Mesenchymal stem cell (in vitro differentiated cells and primary cell): ENCODE measurements around the gene IFT57.

Experiments
- DNase-seq: peaks from one replicate; pipeline ENCODE4 v3.0.0-alpha.2; 2013
- H2AFZ ChIP-seq: one replicate; pipeline ENCODE4 v1.6.1; 2013; ENCODE audit warnings: low read depth, mild to moderate bottlenecking, control low read depth, inconsistent platforms, low read length, moderate library complexity
- H2AK5ac ChIP-seq: 2 replicates; pipeline ENCODE4 v1.6.1; 2013; ENCODE audit warnings: low read length, moderate library complexity, mild to moderate bottlenecking, inconsistent platforms; ENCODE audit not compliant: severe bottlenecking
- H2BK120ac ChIP-seq: one replicate; pipeline ENCODE4 v1.6.1; 2013; ENCODE audit warnings: low read depth, mild to moderate bottlenecking, inconsistent platforms, low read length, moderate library complexity
- H2BK12ac ChIP-seq, 2 experiments: one replicate each; pipeline ENCODE4 v1.6.1; 2013; ENCODE audit warnings: inconsistent platforms in 2 of 2, low read length in 2 of 2, mild to moderate bottlenecking in 2 of 2, moderate library complexity in 2 of 2, control low read depth in 1 of 2
- H2BK15ac ChIP-seq: one replicate; pipeline ENCODE4 v1.6.1; 2013; ENCODE audit warnings: mild to moderate bottlenecking, low read depth, inconsistent platforms; ENCODE audit not compliant: poor library complexity, severe bottlenecking
- H2BK5ac ChIP-seq: 2 replicates; pipeline ENCODE4 v1.6.1; 2013; ENCODE audit warnings: low read depth, mild to moderate bottlenecking, low read length, control low read depth, inconsistent platforms; ENCODE audit not compliant: poor library complexity, severe bottlenecking
- H3K14ac ChIP-seq, 2 experiments: one replicate each; pipeline ENCODE4 v1.6.1; 2013; ENCODE audit warnings: inconsistent platforms in 2 of 2, low read length in 2 of 2, control low read depth in 1 of 2, mild to moderate bottlenecking in 1 of 2, moderate library complexity in 1 of 2
- H3K18ac ChIP-seq, 2 experiments: one replicate each; pipeline ENCODE4 v1.6.1; 2013; ENCODE audit warnings: inconsistent platforms in 2 of 2, low read length in 2 of 2, control low read depth in 1 of 2, low read depth in 1 of 2, mild to moderate bottlenecking in 1 of 2
- H3K23ac ChIP-seq, 2 experiments: one replicate each; pipeline ENCODE4 v1.6.1; 2013; ENCODE audit warnings: inconsistent platforms in 2 of 2, low read length in 2 of 2, mild to moderate bottlenecking in 2 of 2, moderate library complexity in 2 of 2, control low read depth in 1 of 2
- H3K27ac ChIP-seq: 2 replicates; pipeline ENCODE4 v1.5.1; 2013; ENCODE audit warnings: mild to moderate bottlenecking, moderate library complexity, low read length, control low read depth, inconsistent platforms; ENCODE audit not compliant: poor library complexity, severe bottlenecking
- H3K27me3 ChIP-seq, 2 experiments: 2 replicates each; pipeline versions ENCODE4 v1.6.1 to v1.7.0; 2013; ENCODE audit warnings: low read length in 2 of 2, mild to moderate bottlenecking in 2 of 2, moderate library complexity in 2 of 2, control low read depth in 1 of 2, inconsistent platforms in 1 of 2; ENCODE audit not compliant: control insufficient read depth in 1 of 2, insufficient read depth in 1 of 2
- H3K36me3 ChIP-seq, 2 experiments: 2 replicates each; pipeline versions ENCODE4 v1.6.1 to v1.7.0; 2013; ENCODE audit warnings: low read length in 2 of 2, control low read depth in 1 of 2, inconsistent platforms in 1 of 2, low read depth in 1 of 2, mild to moderate bottlenecking in 1 of 2; ENCODE audit not compliant: insufficient read depth in 2 of 2, control insufficient read depth in 1 of 2
- H3K4ac ChIP-seq, 2 experiments: one replicate each; pipeline ENCODE4 v1.6.1; 2013; ENCODE audit warnings: inconsistent platforms in 2 of 2, low read length in 2 of 2, mild to moderate bottlenecking in 2 of 2, moderate library complexity in 2 of 2, control low read depth in 1 of 2, low read depth in 1 of 2
- H3K4me1 ChIP-seq: 2 replicates; pipeline ENCODE4 v1.6.1; 2013; ENCODE audit warnings: low read depth, low read length, control low read depth; ENCODE audit not compliant: control insufficient read depth, insufficient read depth
- H3K4me2 ChIP-seq: 2 replicates; pipeline ENCODE4 v1.6.1; 2013; ENCODE audit warnings: low read length, mild to moderate bottlenecking, inconsistent platforms; ENCODE audit not compliant: poor library complexity, severe bottlenecking
- H3K4me3 ChIP-seq, 2 experiments: 2 replicates each; pipeline versions ENCODE4 v1.5.1 to v1.7.0; 2013; ENCODE audit warnings: low read length in 2 of 2, mild to moderate bottlenecking in 2 of 2, control low read depth in 1 of 2, low read depth in 1 of 2; ENCODE audit not compliant: insufficient read depth in 1 of 2
- H3K79me1 ChIP-seq: replicated peaks from 2 replicates; pipeline ENCODE4 v1.6.1; 2013; ENCODE audit warnings: mild to moderate bottlenecking, control low read depth, low read length, inconsistent platforms; ENCODE audit not compliant: poor library complexity, severe bottlenecking
- H3K9ac ChIP-seq: 2 replicates; pipeline ENCODE4 v1.7.0; 2013; ENCODE audit warnings: mild to moderate bottlenecking, low read length, moderate library complexity
- H3K9me3 ChIP-seq: 2 replicates; pipeline ENCODE4 v1.7.0; 2013; ENCODE audit warnings: mild to moderate bottlenecking, low read length; ENCODE audit not compliant: control insufficient read depth
- H4K8ac ChIP-seq: one replicate; pipeline ENCODE4 v1.6.1; 2013; ENCODE audit warnings: inconsistent platforms, mild to moderate bottlenecking, low read length, moderate library complexity
- H4K91ac ChIP-seq: one replicate; pipeline ENCODE4 v1.6.1; 2013; ENCODE audit warnings: mild to moderate bottlenecking, low read length, inconsistent platforms
- WGBS: methylation state at CpG from one replicate; pipeline ENCODE4 v1.1.7; 2013; ENCODE audit warnings: mixed read lengths; 5-methylcytosine and 5-hydroxymethylcytosine counted together

IFT57 gene

GRCh38 chr3:108130701-108131474 lies 91.3 kb downstream of the IFT57 start:
- H3K4me1 ChIP-seq = peaks cover 6% of the 10 kb centered on the region
- no peak overlapping the region for H2BK15ac ChIP-seq
- H4K8ac ChIP-seq = no peak overlapping the region
- peak; percentile 93 for DNase-seq
- no peak overlapping the region for H2AFZ ChIP-seq
- H3K27ac ChIP-seq = peak overlapping the region; percentile 62
- H2BK12ac ChIP-seq = no peak overlapping the region
- no peaks in the 10 kb centered on the region for H3K79me1 ChIP-seq
- no peak overlapping the region for H2BK5ac ChIP-seq
- H3K9ac ChIP-seq = peak overlapping the region; percentile 70
- H3K36me3 ChIP-seq = peaks cover 0 to 2% of the 10 kb centered on the region in 2 experiments
- H3K4ac ChIP-seq = no peak overlapping the region
- no peak overlapping the region for H3K23ac ChIP-seq
- H3K27me3 ChIP-seq = no peaks in the 10 kb centered on the region
- H2BK120ac ChIP-seq = no peak overlapping the region
- H3K4me2 ChIP-seq = no peak overlapping the region
- peak overlapping the region in 1 of 2 experiments; percentile 52 for H3K4me3 ChIP-seq
- H3K14ac ChIP-seq = no peak overlapping the region
- H4K91ac ChIP-seq = no peak overlapping the region
- no peaks in the 10 kb centered on the region for H3K9me3 ChIP-seq
- H3K18ac ChIP-seq = no peak overlapping the region
- no peak overlapping the region for H2AK5ac ChIP-seq

GRCh38 chr3:108130236-108130635 lies 92.0 kb downstream of the IFT57 start:
- Histone ChIP-seq H3K23ac (no peak overlapping the region), H3K36me3 (peaks cover 0 to 2% of the 10 kb centered on the region in 2 experiments), H3K27me3 (no peaks in the 10 kb centered on the region)

DNA sequence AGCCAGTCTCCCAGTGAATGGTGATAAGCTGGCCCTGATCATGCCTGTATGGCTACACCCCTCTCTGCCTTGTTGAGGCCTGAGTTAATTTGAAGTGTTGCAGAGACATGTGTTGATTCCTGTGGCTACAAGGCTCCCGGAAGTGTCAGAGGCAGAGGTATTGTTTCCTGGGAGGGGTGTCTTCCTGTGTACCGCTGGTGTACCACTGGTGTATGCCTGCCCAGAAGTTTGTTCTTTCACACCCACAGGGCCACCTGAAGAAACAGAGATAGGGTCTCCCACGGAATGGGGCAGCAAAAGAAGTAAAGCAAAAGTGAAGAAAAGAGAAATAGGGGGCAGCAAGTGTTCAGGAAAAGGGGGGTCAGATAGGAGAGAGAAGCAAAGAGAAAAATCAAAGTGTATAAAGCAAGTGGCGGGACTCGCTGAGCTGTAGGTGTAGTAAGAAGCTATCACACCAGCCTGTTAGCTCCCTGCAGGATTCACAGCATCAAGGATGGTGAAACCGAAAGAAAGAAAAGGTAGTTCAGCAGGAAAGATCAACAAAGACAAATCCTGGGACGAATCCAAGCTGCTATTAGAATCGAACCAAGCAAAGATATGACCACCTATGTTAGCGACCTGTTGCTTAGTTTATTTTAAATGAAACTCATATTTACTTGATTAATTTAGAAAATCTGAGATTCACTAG lies 94.8 kb downstream of the IFT57 start:
- H3K4me2 ChIP-seq = no peak overlapping the region
- H4K91ac ChIP-seq = no peak overlapping the region
- no peak overlapping the region for H2BK120ac ChIP-seq
- no peaks in the 10 kb centered on the region for H3K79me1 ChIP-seq
- no peak overlapping the region for H2BK15ac ChIP-seq
- peak overlapping the region in 1 of 2 experiments; percentile 37 for H3K4ac ChIP-seq
- no peak overlapping the region for H2BK5ac ChIP-seq
- no peak overlapping the region for H3K9ac ChIP-seq
- H4K8ac ChIP-seq = no peak overlapping the region
- no peaks in the 10 kb centered on the region for H3K9me3 ChIP-seq
- DNase-seq = no peak
- WGBS = 73% methylated on average over 6 of the region's 9 CpGs
- H2AK5ac ChIP-seq = no peak overlapping the region
- peaks cover 6% of the 10 kb centered on the region for H3K4me1 ChIP-seq
- H3K36me3 ChIP-seq = peaks cover 0 to 2% of the 10 kb centered on the region in 2 experiments
- no peak overlapping the region for H3K27ac ChIP-seq
- no peak overlapping the region for H3K4me3 ChIP-seq
- H3K23ac ChIP-seq = no peak overlapping the region
- H2BK12ac ChIP-seq = peak overlapping the region in 1 of 2 experiments; percentile 78
- peak overlapping the region; percentile 64 for H2AFZ ChIP-seq
- no peaks in the 10 kb centered on the region for H3K27me3 ChIP-seq
- no peak overlapping the region for H3K18ac ChIP-seq
- H3K14ac ChIP-seq = peak overlapping the region in 1 of 2 experiments; percentile 42

More at GRCh38 chr3:108130236-108130635, 92.0 kb downstream of the IFT57 start:
- no peak overlapping the region for H3K27ac ChIP-seq
- no peak overlapping the region for H3K4ac ChIP-seq
- no peaks in the 10 kb centered on the region for H3K9me3 ChIP-seq
- peak overlapping the region; percentile 21 for H4K8ac ChIP-seq
- H2AK5ac ChIP-seq = no peak overlapping the region
- H3K4me2 ChIP-seq = no peak overlapping the region
- H3K18ac ChIP-seq = no peak overlapping the region
- H2BK120ac ChIP-seq = no peak overlapping the region
- H3K79me1 ChIP-seq = no peaks in the 10 kb centered on the region
- no peak overlapping the region for H3K14ac ChIP-seq
- no peak overlapping the region for H2BK5ac ChIP-seq
- no peak for DNase-seq
- WGBS = 83% methylated on average over 1 of the region's 4 CpGs
- H3K4me3 ChIP-seq = no peak overlapping the region
- H2BK15ac ChIP-seq = no peak overlapping the region
- H3K9ac ChIP-seq = peak overlapping the region; percentile 70
- no peak overlapping the region for H2BK12ac ChIP-seq
- H3K4me1 ChIP-seq = peaks cover 6% of the 10 kb centered on the region
- no peak overlapping the region for H4K91ac ChIP-seq
- H2AFZ ChIP-seq = no peak overlapping the region

- H3K79me1 ChIP-seq = no peaks in the 10 kb centered on the region
Measured at GRCh38 chr3:108126348-108126747, 95.9 kb downstream of the IFT57 start.

More at GRCh38 chr3:108126348-108126747, 95.9 kb downstream of the IFT57 start:
- DNase-seq = no peak
- no peak overlapping the region for H2BK5ac ChIP-seq
- H3K27me3 ChIP-seq = no peaks in the 10 kb centered on the region
- H3K9ac ChIP-seq = no peak overlapping the region
- no peak overlapping the region for H3K27ac ChIP-seq
- H3K4me2 ChIP-seq = no peak overlapping the region
- H2BK15ac ChIP-seq = no peak overlapping the region
- WGBS = 90% methylated on average over 1 of the region's 1 CpG
- no peak overlapping the region for H2BK12ac ChIP-seq
- no peak overlapping the region for H3K4ac ChIP-seq
- H3K4me1 ChIP-seq = peaks cover under 1% of the 10 kb centered on the region
- H2BK120ac ChIP-seq = no peak overlapping the region
- H3K23ac ChIP-seq = no peak overlapping the region
- H4K8ac ChIP-seq = no peak overlapping the region
- no peak overlapping the region for H3K18ac ChIP-seq
- H2AK5ac ChIP-seq = no peak overlapping the region
- H2AFZ ChIP-seq = no peak overlapping the region
- no peak overlapping the region for H4K91ac ChIP-seq
- no peaks in the 10 kb centered on the region for H3K9me3 ChIP-seq
- peaks cover 0 to 2% of the 10 kb centered on the region in 2 experiments for H3K36me3 ChIP-seq
- no peak overlapping the region for H3K14ac ChIP-seq
- H3K4me3 ChIP-seq = no peak overlapping the region
